ENCODE results near the gene CD40. TPM values are rescaled to one million over a fixed set of nuclear protein-coding genes. Genes with fewer than 3 reads are reported as not detected.

Gene CD40
- total RNA-seq, 5 donors from 2014 or later (not counting 1 experiment from before 2014, with no cell fraction given): 1.5 to 9.6 (median 5.9) TPM

GRCh38 chr20:46122516-46123481 lies 4.7 kb downstream of the CD40 start:
- peaks cover 0 to 16% of the 10 kb centered on the region in 2 experiments for H3K4me1 ChIP-seq (ENCODE audit: control insufficient read depth in 1 of 2, extremely low read depth in 1 of 2, insufficient read depth in 2 of 2, low read length in 2 of 2)
- H3K4me3 ChIP-seq (ENCODE audit: control insufficient read depth in 1 of 2, extremely low read depth in 1 of 2, low read length in 1 of 2): no peak overlapping the region
- no peak overlapping the region for H3K27ac ChIP-seq (ENCODE audit: low read length)
- ChIA-PET POLR2A (no interaction called here), CTCF (interaction anchor here in 1 of 2 donors (0.6 kb wide), 1 partner anchor 967 kb away, joined by 3 read pairs; no protein-coding TSS in a partner anchor)
- H3K36me3 Mint-ChIP-seq: peaks cover 16% of the 10 kb centered on the region
- ATAC-seq (replicated peaks in 1 of 4) (no peak), DNase-seq (no peak)
- no peak overlapping the region for H3K4me3 Mint-ChIP-seq
- H3K27ac Mint-ChIP-seq: no peak overlapping the region
- peaks cover 0 to 13% of the 10 kb centered on the region in 2 experiments for H3K27me3 ChIP-seq (replicated peaks in 1 of 2; ENCODE audit: control insufficient read depth in 2 of 2, extremely low read depth in 1 of 2, insufficient read depth in 2 of 2, low read length in 1 of 2)
- H3K9me3 Mint-ChIP-seq: no peaks in the 10 kb centered on the region
- H3K36me3 ChIP-seq (ENCODE audit: control insufficient read depth in 2 of 2, extremely low read depth in 1 of 2, insufficient read depth in 1 of 2, low read length in 1 of 2): no peaks in the 10 kb centered on the region
- peaks cover 16 to 20% (median 17%) of the 10 kb centered on the region in 3 donors for H3K4me1 Mint-ChIP-seq
- H3K9me3 ChIP-seq: no peaks in the 10 kb centered on the region
- peaks cover 3 to 9% of the 10 kb centered on the region in 2 donors for H3K27me3 Mint-ChIP-seq
- WGBS (ENCODE audit: insufficient coverage): 86% methylated on average over 11 of the region's 15 CpGs

- Histone ChIP-seq H3K27ac (ENCODE audit: low read length) (no peak overlapping the region), H3K36me3 (ENCODE audit: control insufficient read depth in 2 of 2, extremely low read depth in 1 of 2, insufficient read depth in 1 of 2, low read length in 1 of 2) (no peaks in the 10 kb centered on the region), H3K4me1 (ENCODE audit: control insufficient read depth in 1 of 2, extremely low read depth in 1 of 2, insufficient read depth in 2 of 2, low read length in 2 of 2) (peaks cover 0 to 7% of the 10 kb centered on the region in 2 experiments), H3K27me3 (replicated peaks in 1 of 2; ENCODE audit: control insufficient read depth in 2 of 2, extremely low read depth in 1 of 2, insufficient read depth in 2 of 2, low read length in 1 of 2) (peaks cover 0 to 9% of the 10 kb centered on the region in 2 experiments), H3K4me3 (ENCODE audit: control insufficient read depth in 1 of 2, extremely low read depth in 1 of 2, low read length in 1 of 2) (no peak overlapping the region), H3K9me3 (no peaks in the 10 kb centered on the region)
- Mint-ChIP-seq H3K27me3 (peaks cover 0 to 9% of the 10 kb centered on the region in 2 donors), H3K36me3 (peaks cover 16% of the 10 kb centered on the region), H3K4me1 (peaks cover 7 to 13% (median 10%) of the 10 kb centered on the region in 3 donors), H3K9me3 (no peaks in the 10 kb centered on the region), H3K4me3 (no peak overlapping the region), H3K27ac (no peak overlapping the region)
- ATAC-seq (replicated peaks in 1 of 4) (no peak), DNase-seq (no peak)
- ChIA-PET POLR2A (interaction anchor here in 1 of 2 donors (0.5 kb wide), 1 partner anchor 56 kb away, joined by 4 read pairs; no protein-coding TSS in a partner anchor), CTCF (no interaction called here)
- whole genome bisulfite sequencing (ENCODE audit: insufficient coverage): 70% methylated on average over 7 of the region's 11 CpGs
Observed at GRCh38 chr20:46123482-46124245, 5.5 kb downstream of the CD40 start.

- Mint-ChIP-seq H3K4me3 (no peak overlapping the region), H3K9me3 (no peaks in the 10 kb centered on the region), H3K27me3 (peaks cover 6 to 17% of the 10 kb centered on the region in 2 donors), H3K36me3 (peaks cover 16% of the 10 kb centered on the region), H3K27ac (no peak overlapping the region), H3K4me1 (peaks cover 0 to 3% (median 0%) of the 10 kb centered on the region in 3 donors)
- Histone ChIP-seq H3K27ac (ENCODE audit: low read length) (no peak overlapping the region), H3K36me3 (ENCODE audit: control insufficient read depth in 2 of 2, extremely low read depth in 1 of 2, insufficient read depth in 1 of 2, low read length in 1 of 2) (no peaks in the 10 kb centered on the region), H3K4me1 (ENCODE audit: control insufficient read depth in 1 of 2, extremely low read depth in 1 of 2, insufficient read depth in 2 of 2, low read length in 2 of 2) (no peaks in the 10 kb centered on the region), H3K9me3 (no peaks in the 10 kb centered on the region), H3K27me3 (replicated peaks in 1 of 2; ENCODE audit: control insufficient read depth in 2 of 2, extremely low read depth in 1 of 2, insufficient read depth in 2 of 2, low read length in 1 of 2) (peaks cover 2 to 24% of the 10 kb centered on the region in 2 experiments), H3K4me3 (ENCODE audit: control insufficient read depth in 1 of 2, extremely low read depth in 1 of 2, low read length in 1 of 2) (no peak overlapping the region)
- no CpG with 5 or more reads among the region's 5 CpGs for WGBS (ENCODE audit: insufficient coverage)
- ChIA-PET POLR2A (no interaction called here), CTCF (interaction anchor here in 1 of 2 donors (0.8 kb wide), 1 partner anchor 46 kb away, joined by 3 read pairs; no protein-coding TSS in a partner anchor)
- DNase-seq (no peak), ATAC-seq (replicated peaks in 1 of 4) (no peak)
Observed at GRCh38 chr20:46126440-46127056, 8.4 kb downstream of the CD40 start.

- no peak overlapping the region for H3K27ac ChIP-seq (ENCODE audit: low read length)
- Mint-ChIP-seq H3K4me1 (peaks cover 0 to 3% (median 0%) of the 10 kb centered on the region in 3 donors), H3K27me3 (peaks cover 13 to 25% of the 10 kb centered on the region in 2 donors), H3K9me3 (no peaks in the 10 kb centered on the region), H3K27ac (no peak overlapping the region), H3K4me3 (no peak overlapping the region), H3K36me3 (peaks cover 16% of the 10 kb centered on the region)
- no peaks in the 10 kb centered on the region for H3K36me3 ChIP-seq (ENCODE audit: control insufficient read depth in 2 of 2, extremely low read depth in 1 of 2, insufficient read depth in 1 of 2, low read length in 1 of 2)
- H3K4me3 ChIP-seq (ENCODE audit: control insufficient read depth in 1 of 2, extremely low read depth in 1 of 2, low read length in 1 of 2): no peak overlapping the region
- peaks cover 0 to under 1% of the 10 kb centered on the region in 2 experiments for H3K4me1 ChIP-seq (ENCODE audit: control insufficient read depth in 1 of 2, extremely low read depth in 1 of 2, insufficient read depth in 2 of 2, low read length in 2 of 2)
- H3K9me3 ChIP-seq: no peaks in the 10 kb centered on the region
- ChIA-PET POLR2A (no interaction called here), CTCF (no interaction called here)
- ATAC-seq (replicated peaks in 1 of 4) (no peak), DNase-seq (no peak)
- 90% methylated on average over 2 of the region's 11 CpGs for WGBS (ENCODE audit: insufficient coverage)
- peaks cover 2 to 33% of the 10 kb centered on the region in 2 experiments for H3K27me3 ChIP-seq (replicated peaks in 1 of 2; ENCODE audit: control insufficient read depth in 2 of 2, extremely low read depth in 1 of 2, insufficient read depth in 2 of 2, low read length in 1 of 2)
Observed at GRCh38 chr20:46127396-46128010, 9.4 kb downstream of the CD40 start.

GRCh38 chr20:46128310-46129151 lies 10.4 kb downstream of the CD40 start:
- H3K27me3 Mint-ChIP-seq: peaks cover 20 to 33% of the 10 kb centered on the region in 2 donors
- no peaks in the 10 kb centered on the region for H3K9me3 Mint-ChIP-seq
- Histone ChIP-seq H3K4me3 (ENCODE audit: control insufficient read depth in 1 of 2, extremely low read depth in 1 of 2, low read length in 1 of 2) (no peak overlapping the region), H3K36me3 (ENCODE audit: control insufficient read depth in 2 of 2, extremely low read depth in 1 of 2, insufficient read depth in 1 of 2, low read length in 1 of 2) (no peaks in the 10 kb centered on the region), H3K9me3 (no peaks in the 10 kb centered on the region), H3K27me3 (replicated peaks in 1 of 2; ENCODE audit: control insufficient read depth in 2 of 2, extremely low read depth in 1 of 2, insufficient read depth in 2 of 2, low read length in 1 of 2) (peaks cover 2 to 42% of the 10 kb centered on the region in 2 experiments), H3K27ac (ENCODE audit: low read length) (no peak overlapping the region), H3K4me1 (ENCODE audit: control insufficient read depth in 1 of 2, extremely low read depth in 1 of 2, insufficient read depth in 2 of 2, low read length in 2 of 2) (peaks cover 0 to 6% of the 10 kb centered on the region in 2 experiments)
- no peak overlapping the region for H3K4me3 Mint-ChIP-seq
- H3K27ac Mint-ChIP-seq: no peak overlapping the region
- peaks cover 11% of the 10 kb centered on the region for H3K36me3 Mint-ChIP-seq
- peaks cover 0 to 6% (median 3%) of the 10 kb centered on the region in 3 donors for H3K4me1 Mint-ChIP-seq
- CTCF ChIA-PET: no interaction called here
- 81% methylated on average over 7 of the region's 16 CpGs for WGBS (ENCODE audit: insufficient coverage)
- no peak for ATAC-seq (replicated peaks in 1 of 4)
- POLR2A ChIA-PET: no interaction called here
- DNase-seq: peak in 1 of 35 experiments; percentile 8
